ENCODE results near the gene PCDHGA9. TPM values are rescaled to one million over a fixed set of nuclear protein-coding genes. Genes with fewer than 3 reads are reported as not detected.

Gene PCDHGA9
- polyA plus RNA-seq (2012; ENCODE audit: missing spikeins) = 0.64 TPM

- DNase-seq (ENCODE audit: insufficient read length) (no peak), FAIRE-seq (no peak)
- TF ChIP-seq POLR2AphosphoS5 (IDR thresholded peaks at IDR 0.05; ENCODE audit: low read depth, low read length) = no peak
- no peak for TF ChIP-seq TAF1 (IDR thresholded peaks at IDR 0.05; ENCODE audit: borderline replicate concordance, low read depth, low read length)
- no peak for TF ChIP-seq POLR2A (IDR thresholded peaks at IDR 0.05; ENCODE audit: low read depth, low read length)
These were observed at the start of gene PCDHGA9 for GRCh38 chr5:141402553-141403243. Gene PCDHGA9, plus strand, starts transcription at chr5:141402778. Its CDS starts 175 bp downstream, at chr5:141402953.

GRCh38 chr5:141354900-141355469, 47.6 kb upstream of the PCDHGA9 start, which contains the start of gene PCDHGA4:
Gene PCDHGA4, plus strand, starts transcription at chr5:141355021. Its CDS starts 87 bp downstream, at chr5:141355108.
- DNase-seq (ENCODE audit: insufficient read length) (no peak), FAIRE-seq (no peak)
- TF ChIP-seq POLR2A (IDR thresholded peaks at IDR 0.05; ENCODE audit: low read depth, low read length) = no peak
- no peak for TF ChIP-seq TAF1 (IDR thresholded peaks at IDR 0.05; ENCODE audit: borderline replicate concordance, low read depth, low read length)
- TF ChIP-seq POLR2AphosphoS5 (IDR thresholded peaks at IDR 0.05; ENCODE audit: low read depth, low read length) = no peak

GRCh38 chr5:141355641-141356040, 46.9 kb upstream of the PCDHGA9 start:
- DNase-seq (ENCODE audit: insufficient read length) (no peak), FAIRE-seq (no peak)

GRCh38 chr5:141356133-141356532, 46.4 kb upstream of the PCDHGA9 start:
- DNase-seq (ENCODE audit: insufficient read length) (no peak), FAIRE-seq (no peak)
- TF ChIP-seq POLR2A (IDR thresholded peaks at IDR 0.05; ENCODE audit: low read depth, low read length) (no peak), POLR2AphosphoS5 (IDR thresholded peaks at IDR 0.05; ENCODE audit: low read depth, low read length) (no peak), TAF1 (IDR thresholded peaks at IDR 0.05; ENCODE audit: borderline replicate concordance, low read depth, low read length) (no peak)

More at GRCh38 chr5:141355641-141356040, 46.9 kb upstream of the PCDHGA9 start:
- no peak for TF ChIP-seq POLR2A (IDR thresholded peaks at IDR 0.05; ENCODE audit: low read depth, low read length)
- no peak for TF ChIP-seq POLR2AphosphoS5 (IDR thresholded peaks at IDR 0.05; ENCODE audit: low read depth, low read length)
- TF ChIP-seq TAF1 (IDR thresholded peaks at IDR 0.05; ENCODE audit: borderline replicate concordance, low read depth, low read length) = no peak

GRCh38 chr5:141356950-141357349, 45.6 kb upstream of the PCDHGA9 start:
- FAIRE-seq = no peak
- DNase-seq (ENCODE audit: insufficient read length) = no peak
- no peak for TF ChIP-seq TAF1 (IDR thresholded peaks at IDR 0.05; ENCODE audit: borderline replicate concordance, low read depth, low read length)
- no peak for TF ChIP-seq POLR2AphosphoS5 (IDR thresholded peaks at IDR 0.05; ENCODE audit: low read depth, low read length)
- no peak for TF ChIP-seq POLR2A (IDR thresholded peaks at IDR 0.05; ENCODE audit: low read depth, low read length)

GRCh38 chr5:141359790-141360426, 42.7 kb upstream of the PCDHGA9 start, which contains the start of gene PCDHGB2:
Gene PCDHGB2, plus strand, starts transcription at chr5:141359994. Its CDS starts 142 bp downstream, at chr5:141360136.
- FAIRE-seq (no peak), DNase-seq (ENCODE audit: insufficient read length) (no peak)
- TF ChIP-seq POLR2AphosphoS5 (IDR thresholded peaks at IDR 0.05; ENCODE audit: low read depth, low read length) (no peak), POLR2A (IDR thresholded peaks at IDR 0.05; ENCODE audit: low read depth, low read length) (no peak), TAF1 (IDR thresholded peaks at IDR 0.05; ENCODE audit: borderline replicate concordance, low read depth, low read length) (no peak)

- no peak for FAIRE-seq
- no peak for DNase-seq (ENCODE audit: insufficient read length)
- TF ChIP-seq POLR2A (IDR thresholded peaks at IDR 0.05; ENCODE audit: low read depth, low read length) (no peak), TAF1 (IDR thresholded peaks at IDR 0.05; ENCODE audit: borderline replicate concordance, low read depth, low read length) (no peak), POLR2AphosphoS5 (IDR thresholded peaks at IDR 0.05; ENCODE audit: low read depth, low read length) (no peak)
These were observed 41.9 kb upstream of the PCDHGA9 start for GRCh38 chr5:141360685-141361084.

GRCh38 chr5:141362719-141363118, 39.9 kb upstream of the PCDHGA9 start:
- FAIRE-seq = no peak
- TF ChIP-seq POLR2A (IDR thresholded peaks at IDR 0.05; ENCODE audit: low read depth, low read length) = no peak
- no peak for TF ChIP-seq POLR2AphosphoS5 (IDR thresholded peaks at IDR 0.05; ENCODE audit: low read depth, low read length)
- no peak for TF ChIP-seq TAF1 (IDR thresholded peaks at IDR 0.05; ENCODE audit: borderline replicate concordance, low read depth, low read length)
- no peak for DNase-seq (ENCODE audit: insufficient read length)

- FAIRE-seq (no peak), DNase-seq (ENCODE audit: insufficient read length) (no peak)
- no peak for TF ChIP-seq POLR2A (IDR thresholded peaks at IDR 0.05; ENCODE audit: low read depth, low read length)
- no peak for TF ChIP-seq TAF1 (IDR thresholded peaks at IDR 0.05; ENCODE audit: borderline replicate concordance, low read depth, low read length)
- no peak for TF ChIP-seq POLR2AphosphoS5 (IDR thresholded peaks at IDR 0.05; ENCODE audit: low read depth, low read length)
These were observed 38.5 kb upstream of the PCDHGA9 start, which contains the start of gene PCDHGA5 for GRCh38 chr5:141363952-141364660. Gene PCDHGA5, plus strand, starts transcription at chr5:141364162. Its CDS starts 169 bp downstream, at chr5:141364331.

- FAIRE-seq = no peak
- TF ChIP-seq POLR2AphosphoS5 (IDR thresholded peaks at IDR 0.05; ENCODE audit: low read depth, low read length) (no peak), TAF1 (IDR thresholded peaks at IDR 0.05; ENCODE audit: borderline replicate concordance, low read depth, low read length) (no peak)
These were observed 36.3 kb upstream of the PCDHGA9 start for GRCh38 chr5:141366016-141366896.

More at GRCh38 chr5:141366016-141366896, 36.3 kb upstream of the PCDHGA9 start:
- no peak for DNase-seq (ENCODE audit: insufficient read length)

All from GM12892 (cell line).